Epithelial cell of esophagus (primary cell): ENCODE data around the gene CCDC78.

Experiments
- DNase-seq: peaks from one replicate; pipeline ENCODE4 v3.0.0; 2010; ENCODE audit warnings: low read depth
- H3K4me3 ChIP-seq: 2 replicates; pipeline ENCODE4 v1.5.1; 2011; ENCODE audit warnings: mild to moderate bottlenecking, low read length, control low read depth
- CTCF ChIP-seq: IDR thresholded peaks from 2 replicates; pipeline ENCODE4 v1.5.1; 2011; ENCODE audit warnings: low read depth, mild to moderate bottlenecking, low read length, control low read depth, inconsistent platforms; ENCODE audit not compliant: insufficient read depth; ENCODE audit errors: missing control alignments

Gene CCDC78

DNA sequence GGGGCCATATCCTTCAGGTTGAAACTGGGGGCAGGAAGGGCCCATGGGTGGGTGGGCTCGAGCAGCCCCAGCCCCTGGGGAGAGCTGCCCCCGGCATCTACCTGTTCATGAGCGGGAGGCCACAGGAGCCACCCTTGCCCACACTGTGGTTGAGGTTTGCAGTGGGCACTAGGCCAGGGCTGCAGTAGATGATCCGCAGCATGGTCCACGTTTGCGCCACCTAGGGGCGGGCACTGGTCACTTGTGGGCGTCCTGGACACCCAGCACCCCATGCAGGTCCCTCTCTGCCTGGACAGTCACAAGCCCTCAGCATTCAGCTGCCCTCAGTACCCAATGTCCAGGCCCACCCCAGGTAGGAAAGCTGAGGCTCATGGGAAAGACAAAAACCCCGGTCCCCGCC, 40.3 kb downstream of the CCDC78 start:
- TF ChIP-seq CTCF, result peak; percentile 49
- H3K4me3 ChIP-seq, result no peak overlapping the region
- peak; percentile 49 for DNase-seq

GRCh38 chr16:684961-685696, 41.1 kb downstream of the CCDC78 start:
- TF ChIP-seq CTCF, result no peak
- DNase-seq, result no peak
- H3K4me3 ChIP-seq, result peak overlapping the region; percentile 57

DNA sequence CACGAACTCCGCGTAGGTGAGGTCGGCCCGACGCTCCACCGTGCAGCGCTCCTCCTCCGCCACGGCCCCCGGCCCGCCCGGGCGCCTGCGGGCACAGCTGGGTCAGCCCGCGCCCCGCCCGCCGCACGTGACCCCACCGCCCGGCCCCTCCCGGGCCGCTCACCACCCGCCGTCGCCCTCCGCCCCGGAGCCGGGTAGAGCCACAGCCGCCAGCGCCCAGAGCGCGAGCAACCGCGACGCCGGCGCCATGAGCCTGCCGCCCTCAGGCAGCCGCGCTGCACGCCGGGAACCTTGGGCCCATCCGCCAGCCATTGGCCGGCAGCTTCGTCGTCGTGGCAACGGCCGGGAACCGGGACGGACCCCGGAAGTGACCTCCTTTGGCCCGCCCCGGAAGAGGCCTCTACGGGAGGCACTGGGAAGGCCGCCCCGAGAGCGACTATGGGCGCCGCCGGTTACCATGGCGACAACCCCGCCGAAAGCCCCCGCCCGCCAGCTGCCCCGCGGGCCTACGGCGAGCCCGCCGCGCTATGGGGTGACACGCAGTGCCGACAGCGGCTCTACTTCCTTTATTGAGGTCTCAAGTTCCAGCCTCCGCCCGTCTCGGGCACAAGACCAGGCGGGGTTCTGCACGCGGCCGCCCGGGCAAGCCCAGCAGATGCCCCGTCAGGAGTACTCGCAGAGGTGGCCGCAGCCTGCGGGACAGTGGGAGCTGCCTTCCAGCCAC, 42.0 kb downstream of the CCDC78 start, which contains the start of gene JMJD8:
TSS of gene JMJD8 (minus strand) at position 264 of the 724 bp plus-strand sequence. CDS start at position 249, 15 bp downstream.
- peak within 1 kb of the TSS; percentile 57 for H3K4me3 ChIP-seq
- TF ChIP-seq CTCF, result no peak
- peak; percentile 98 for DNase-seq

DNA sequence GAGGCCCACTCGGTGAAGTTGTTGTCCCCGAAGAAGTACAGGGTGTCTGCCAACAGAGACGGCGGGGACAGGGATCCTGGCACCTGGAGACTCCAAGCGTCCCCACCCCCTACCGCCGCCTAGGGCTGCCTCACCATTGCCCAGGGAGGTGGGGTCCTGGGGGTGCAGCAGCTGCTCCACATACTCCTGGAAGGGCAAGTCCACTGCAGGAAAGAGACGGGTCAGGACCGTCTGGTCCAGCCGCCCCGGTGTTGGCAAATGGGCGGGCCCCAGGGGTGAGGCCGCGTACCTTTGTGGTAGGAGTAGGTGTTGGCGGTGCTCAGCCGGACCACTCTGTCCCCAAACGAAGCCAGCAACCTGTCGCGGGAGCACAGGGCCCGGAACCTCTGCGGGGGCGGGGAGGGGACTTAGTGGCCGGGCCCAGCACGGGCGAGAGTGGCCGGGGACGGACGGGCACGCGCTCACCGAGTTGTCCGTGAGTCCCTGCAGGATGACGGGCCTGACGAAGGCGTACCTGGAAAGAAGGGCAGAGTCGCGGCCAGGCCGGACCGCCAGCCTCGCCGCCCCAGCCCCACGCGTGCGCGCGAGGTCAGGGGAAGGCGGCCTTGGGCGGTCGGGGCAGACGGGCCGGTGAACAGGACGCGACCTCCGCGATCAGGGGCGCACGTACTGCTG, 42.7 kb downstream of the CCDC78 start:
- no peak for DNase-seq

GRCh38 chr16:682493-683395, 43.5 kb downstream of the CCDC78 start:
- no peak for DNase-seq
- no peak for TF ChIP-seq CTCF
- peak overlapping the region; percentile 57 for H3K4me3 ChIP-seq

More for the DNA sequence above, 42.7 kb downstream of the CCDC78 start:
- TF ChIP-seq CTCF, result no peak
- peak overlapping the region; percentile 57 for H3K4me3 ChIP-seq

DNA sequence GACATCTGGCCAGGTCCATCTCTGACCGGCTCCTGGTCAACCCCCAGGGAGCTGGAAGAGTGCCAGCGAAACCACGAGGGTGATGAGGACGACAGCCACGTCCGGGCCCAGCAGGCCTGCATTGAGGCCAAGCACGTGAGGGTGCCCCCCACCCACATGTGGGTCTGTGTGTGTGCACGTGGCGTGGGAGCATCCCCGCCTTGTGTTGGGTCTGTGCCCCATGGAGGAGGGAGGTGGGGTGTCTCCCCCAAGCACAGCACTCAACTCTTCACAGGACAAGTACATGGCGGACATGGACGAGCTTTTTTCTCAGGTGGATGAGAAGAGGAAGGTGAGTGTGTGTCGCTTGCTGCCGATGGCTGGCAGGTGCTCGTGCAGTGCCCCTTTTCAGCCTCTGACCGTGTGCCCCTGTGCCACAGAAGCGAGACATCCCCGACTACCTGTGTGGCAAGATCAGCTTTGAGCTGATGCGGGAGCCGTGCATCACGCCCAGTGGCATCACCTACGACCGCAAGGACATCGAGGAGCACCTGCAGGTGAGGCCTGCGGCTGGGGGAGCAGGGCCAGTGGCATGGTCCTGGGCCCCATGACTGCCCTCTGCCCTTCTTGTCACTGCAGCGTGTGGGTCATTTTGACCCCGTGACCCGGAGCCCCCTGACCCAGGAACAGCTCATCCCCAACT, 44.4 kb downstream of the CCDC78 start:
- DNase-seq, result no peak
- no peak for TF ChIP-seq CTCF
- H3K4me3 ChIP-seq, result peak overlapping the region; percentile 84
